Measurements from ENCODE around the gene CIAO2A. TPM values are rescaled to one million over a fixed set of nuclear protein-coding genes. Genes with fewer than 3 reads are reported as not detected.
A peak's percentile ranks its signal among the peaks of the same experiment; 100 is the strongest.

CIAO2A gene
- total RNA-seq, 4 donors from 2014 or later: 104 to 144 (median 129) TPM

DNA sequence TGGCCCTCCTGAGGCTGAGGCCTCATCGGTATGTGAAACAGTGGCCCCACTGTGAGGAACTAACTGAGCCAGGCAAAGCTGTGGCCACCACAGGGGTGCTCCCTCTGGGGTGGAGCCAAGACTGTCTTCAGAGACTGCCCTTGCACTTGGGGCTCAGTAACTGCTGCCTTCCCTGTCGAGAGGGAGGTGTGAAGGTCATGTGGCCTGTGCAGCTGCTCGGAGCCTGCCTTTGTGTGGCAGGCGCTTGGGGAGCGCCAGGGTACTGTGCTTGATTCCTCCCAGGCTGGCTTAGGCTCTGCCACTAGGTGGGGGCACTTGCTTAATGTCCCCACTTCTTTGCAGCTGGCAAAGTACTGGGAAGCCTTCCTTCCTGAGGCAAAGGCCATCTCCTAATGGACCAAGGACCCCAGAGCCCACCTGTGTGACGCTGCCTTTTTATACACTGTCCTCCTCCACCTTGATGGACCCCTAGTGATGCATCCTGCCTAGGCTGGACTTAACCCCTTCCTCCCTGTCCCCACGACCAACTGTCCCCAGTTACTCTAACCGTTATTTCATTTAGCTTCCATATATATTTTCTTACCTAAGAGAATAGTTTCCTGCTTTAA lies 43.7 kb upstream of the CIAO2A start:
- peak overlapping the region in 2 of 3 donors; percentile 7 to 29 for H3K27ac ChIP-seq
- H3K9me3 ChIP-seq: no peaks in the 10 kb centered on the region
- H3K4me1 ChIP-seq: peaks cover 21 to 26% of the 10 kb centered on the region in 2 donors
- H3K36me3 ChIP-seq: peaks cover 52 to 55% of the 10 kb centered on the region in 2 donors
- H3K27me3 ChIP-seq: no peaks in the 10 kb centered on the region
- TF ChIP-seq, protein P1, sequence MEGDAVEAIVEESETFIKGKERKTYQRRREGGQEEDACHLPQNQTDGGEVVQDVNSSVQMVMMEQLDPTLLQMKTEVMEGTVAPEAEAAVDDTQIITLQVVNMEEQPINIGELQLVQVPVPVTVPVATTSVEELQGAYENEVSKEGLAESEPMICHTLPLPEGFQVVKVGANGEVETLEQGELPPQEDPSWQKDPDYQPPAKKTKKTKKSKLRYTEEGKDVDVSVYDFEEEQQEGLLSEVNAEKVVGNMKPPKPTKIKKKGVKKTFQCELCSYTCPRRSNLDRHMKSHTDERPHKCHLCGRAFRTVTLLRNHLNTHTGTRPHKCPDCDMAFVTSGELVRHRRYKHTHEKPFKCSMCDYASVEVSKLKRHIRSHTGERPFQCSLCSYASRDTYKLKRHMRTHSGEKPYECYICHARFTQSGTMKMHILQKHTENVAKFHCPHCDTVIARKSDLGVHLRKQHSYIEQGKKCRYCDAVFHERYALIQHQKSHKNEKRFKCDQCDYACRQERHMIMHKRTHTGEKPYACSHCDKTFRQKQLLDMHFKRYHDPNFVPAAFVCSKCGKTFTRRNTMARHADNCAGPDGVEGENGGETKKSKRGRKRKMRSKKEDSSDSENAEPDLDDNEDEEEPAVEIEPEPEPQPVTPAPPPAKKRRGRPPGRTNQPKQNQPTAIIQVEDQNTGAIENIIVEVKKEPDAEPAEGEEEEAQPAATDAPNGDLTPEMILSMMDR (IDR thresholded peaks at IDR 0.05): no peak
- TF ChIP-seq POLR2A (IDR thresholded peaks at IDR 0.05): no peak
- intact Hi-C loops (cut with DNase I): no loop called here
- WGBS, 2 donors: 84% methylated on average over 4 to 8 of the region's 8 CpGs
- no peak for DNase-seq
- no peak overlapping the region for H3K4me3 ChIP-seq (replicated peaks in 1 of 3)

DNA sequence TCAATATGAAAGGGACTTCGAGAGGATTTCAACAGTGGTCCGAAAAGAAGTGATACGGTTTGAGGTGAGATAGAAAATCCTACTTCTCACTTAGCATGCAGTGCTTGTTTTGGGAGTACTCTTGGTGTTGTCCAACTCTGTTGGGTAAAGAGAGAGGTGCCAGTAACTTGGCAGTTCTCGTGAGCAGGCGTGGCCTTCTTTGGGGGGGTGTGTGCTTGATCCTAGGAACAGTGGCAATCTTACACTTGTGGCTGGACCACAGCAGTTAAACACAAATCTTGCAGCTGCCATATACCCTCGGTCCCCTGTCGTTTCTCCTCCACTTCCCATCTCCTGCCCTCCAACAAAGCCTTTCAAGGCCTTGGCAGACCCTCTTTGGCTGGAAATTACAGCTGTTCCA lies 42.7 kb upstream of the CIAO2A start:
- Histone ChIP-seq H3K4me1 (peaks cover 31 to 36% of the 10 kb centered on the region in 2 donors), H3K27me3 (no peaks in the 10 kb centered on the region), H3K36me3 (peaks cover 59 to 60% of the 10 kb centered on the region in 2 donors), H3K27ac (peak overlapping the region in 2 of 3 donors; percentile 9 to 29), H3K4me3 (replicated peaks in 1 of 3) (no peak overlapping the region), H3K9me3 (no peaks in the 10 kb centered on the region)
- WGBS, 2 donors: 96 to 98% methylated on average over 7 of the region's 7 CpGs
- no peak for TF ChIP-seq POLR2A (IDR thresholded peaks at IDR 0.05)
- TF ChIP-seq, protein P1 (IDR thresholded peaks at IDR 0.05): no peak
- no peak for DNase-seq
- intact Hi-C loops (cut with DNase I): no loop called here

DNA sequence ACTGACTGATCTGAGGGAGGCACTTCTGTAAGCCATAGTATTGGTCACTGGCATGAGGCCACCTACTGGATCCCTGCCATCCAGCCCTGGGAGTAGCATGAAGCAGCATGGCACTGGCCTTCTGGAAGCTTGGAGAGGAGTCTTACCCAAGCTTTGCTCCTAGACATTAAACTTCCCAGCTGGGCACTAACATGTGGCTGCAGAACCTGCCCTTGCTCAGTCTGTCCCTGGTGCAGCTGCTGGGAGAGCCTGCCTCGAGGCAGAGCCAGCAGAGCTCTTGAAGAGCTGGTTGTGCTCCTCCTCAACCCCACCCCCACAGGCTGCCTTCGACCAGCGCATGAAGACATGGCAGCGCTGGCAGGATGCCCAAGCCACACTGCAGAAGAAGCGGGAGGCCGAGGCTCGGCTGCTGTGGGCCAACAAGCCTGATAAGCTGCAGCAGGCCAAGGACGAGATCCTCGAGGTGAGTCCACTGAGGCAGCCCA lies 40.7 kb upstream of the CIAO2A start:
- TF ChIP-seq, protein P1 (IDR thresholded peaks at IDR 0.05): no peak
- TF ChIP-seq POLR2A (IDR thresholded peaks at IDR 0.05): peak in 1 of 2 donors; percentile 39
- 26 to 56% methylated on average over 7 to 9 of the region's 9 CpGs for WGBS, 2 donors
- Histone ChIP-seq H3K9me3 (no peaks in the 10 kb centered on the region), H3K36me3 (peaks cover 65 to 75% of the 10 kb centered on the region in 2 donors), H3K4me1 (peaks cover 46 to 55% of the 10 kb centered on the region in 2 donors), H3K4me3 (replicated peaks in 1 of 3) (no peak overlapping the region), H3K27ac (peak overlapping the region; percentile 81 to 99 (median 96)), H3K27me3 (no peaks in the 10 kb centered on the region)
- intact Hi-C loops (cut with DNase I): no loop called here
- DNase-seq: peak; percentile 95

DNA sequence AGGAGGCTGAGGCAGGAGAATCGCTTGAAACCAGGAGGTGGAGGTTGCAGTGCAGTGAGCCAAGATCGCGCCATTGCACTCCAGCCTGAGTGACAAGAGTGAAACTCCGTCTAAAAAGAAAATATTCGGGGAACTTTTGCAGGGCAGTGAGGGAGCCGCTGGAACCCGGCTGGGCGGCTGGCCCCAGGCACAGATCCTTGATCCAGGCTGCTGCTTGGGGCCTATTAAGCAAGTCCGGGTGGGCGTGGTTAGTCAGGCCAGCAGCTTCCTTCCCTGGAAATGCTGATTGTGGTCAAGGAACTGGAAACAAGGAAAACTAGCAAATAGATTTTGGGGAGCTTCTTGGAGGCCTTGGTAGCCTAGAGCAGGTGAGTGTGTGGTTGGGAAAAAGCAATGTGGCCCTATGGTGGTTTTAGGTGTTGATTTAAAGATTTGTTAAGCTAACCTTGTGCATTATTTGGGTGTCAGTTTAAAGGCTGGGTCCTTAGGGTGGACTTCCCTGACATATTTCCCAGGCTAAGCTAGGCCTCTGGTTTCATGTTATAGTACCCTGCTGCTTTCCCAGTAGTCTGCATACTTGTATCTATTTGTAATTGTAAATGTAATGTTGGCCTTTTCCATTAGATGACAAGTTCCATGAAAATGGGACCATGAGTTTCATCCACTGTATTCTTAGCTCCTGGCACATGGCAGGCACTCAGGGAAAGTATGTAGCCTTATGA lies 40.1 kb upstream of the CIAO2A start:
- TF ChIP-seq POLR2A (IDR thresholded peaks at IDR 0.05): no peak
- TF ChIP-seq, protein P1 (IDR thresholded peaks at IDR 0.05): no peak
- peaks cover 63 to 75% of the 10 kb centered on the region in 2 donors for H3K36me3 ChIP-seq
- intact Hi-C loops (cut with DNase I): no loop called here
- peaks cover 52 to 61% of the 10 kb centered on the region in 2 donors for H3K4me1 ChIP-seq
- no peaks in the 10 kb centered on the region for H3K27me3 ChIP-seq
- no peaks in the 10 kb centered on the region for H3K9me3 ChIP-seq
- H3K27ac ChIP-seq: peak overlapping the region; percentile 81 to 99 (median 96)
- DNase-seq: peak; percentile 55 to 63
- H3K4me3 ChIP-seq (replicated peaks in 1 of 3): no peak overlapping the region
- 82 to 85% methylated on average over 10 of the region's 10 CpGs for WGBS, 2 donors

- peak overlapping the region; percentile 81 to 99 (median 96) for H3K27ac ChIP-seq
- H3K9me3 ChIP-seq: no peaks in the 10 kb centered on the region
- H3K4me3 ChIP-seq (replicated peaks in 1 of 3): no peak overlapping the region
- peak in 1 of 2 donors; percentile 9 for TF ChIP-seq POLR2A (IDR thresholded peaks at IDR 0.05)
- TF ChIP-seq, protein P1 (IDR thresholded peaks at IDR 0.05): no peak
- intact Hi-C loops (cut with DNase I): no loop called here
- peaks cover 54 to 73% of the 10 kb centered on the region in 2 donors for H3K36me3 ChIP-seq
- H3K4me1 ChIP-seq: peaks cover 66 to 76% of the 10 kb centered on the region in 2 donors
- no peaks in the 10 kb centered on the region for H3K27me3 ChIP-seq
- DNase-seq: peak; percentile 69 to 71
- 69 to 71% methylated on average over 4 of the region's 4 CpGs for WGBS, 2 donors
Measured at GRCh38 chr15:64132217-64132616, 38.6 kb upstream of the CIAO2A start.

All from thyroid gland (tissue), 4 donors.